K562 (cell line): ENCODE data around the gene DNASE1L1. TPM values are rescaled to one million over a fixed set of nuclear protein-coding genes. Genes with fewer than 3 reads are reported as not detected.

Source experiments
- CBFA2T3 ChIP-seq: fragments of 450-650 bp; IDR thresholded peaks from 2 replicates; pipeline ENCODE4 v1.6.1; 2017
- CREM ChIP-seq: IDR thresholded peaks from 2 replicates; pipeline ENCODE4 v1.6.1; 2014; ENCODE audit warnings: antibody characterized with exemption, low read depth
- FOXK2 ChIP-seq, 2 experiments: fragments of 450-650 bp; IDR thresholded peaks in 1 of 2; conservative IDR thresholded peaks in 1 of 2; 2 replicates each; pipeline ENCODE4 v1.6.1; 2016; ENCODE audit warnings: low read depth in 2 of 2, mild to moderate bottlenecking in 1 of 2
- POLR2G ChIP-seq: fragments of 200-400 bp; formaldehyde crosslinking; IDR thresholded peaks from 2 replicates; pipeline ENCODE4 v1.6.1; 2017; ENCODE audit warnings: low read depth, mild to moderate bottlenecking, antibody characterized with exemption, low read length, moderate library complexity
- RBM15 ChIP-seq: fragments of 200-400 bp; formaldehyde crosslinking; IDR thresholded peaks from 2 replicates; pipeline ENCODE4 v1.6.1; 2018; ENCODE audit warnings: mild to moderate bottlenecking, low read length, moderate library complexity; ENCODE audit not compliant: insufficient read depth
- ZNF134 ChIP-seq: fragments of 250-450 bp; sonication (Bioruptor Pico); conservative IDR thresholded peaks from 2 replicates; pipeline ENCODE4 v1.4.0; 2020
- polyA plus RNA-seq, 8 experiments: library from polyadenylated mRNA; depleted of rRNA in 4 of 8; stranded (reverse) in 5 of 8; unstranded in 3 of 8; fragments of >200 nt; fragmentation: Nextera tagmentation in 2 of 8; fragmentation: Illumina TruSeq in 1 of 8; extraction: Ambion mirVana in 2 of 8; extraction: Trizol in 1 of 8; gene quantifications; 2 replicates each; pipeline versions ENCODE4 v1.2.1 to v1.2.3, GENCODE V29; 2011 to 2014; ENCODE audit warnings: inconsistent platforms in 1 of 8, missing spikeins in 1 of 8
- total RNA-seq, 7 experiments: library from RNA; depleted of rRNA in 6 of 7; stranded (reverse); fragments of >200 nt in 6 of 7; fragmentation: Illumina TruSeq in 2 of 7; extraction: Trizol in 2 of 7; gene quantifications; 2 replicates each; pipeline versions ENCODE4 v1.2.1 to v1.2.3, GENCODE V29; 2011 to 2021; ENCODE audit warnings: low replicate concordance in 1 of 7
- TF ChIP-seq, protein P1 (sequence below): sonication (generic); formaldehyde crosslinking; IDR thresholded peaks from 2 replicates; pipeline ENCODE4 v1.8.0; 2022; ENCODE audit warnings: mild to moderate bottlenecking, missing genetic modification reagents, borderline replicate concordance
- TF ChIP-seq, protein P2 (sequence below), 3 experiments: fragments of 200-800 bp in 1 of 3; fragments of 250-450 bp in 1 of 3; fragments of 450-650 bp in 1 of 3; sonication (Bioruptor Pico) in 1 of 3; sonication (Bioruptor generic) in 1 of 3; formaldehyde crosslinking in 1 of 3; IDR thresholded peaks; 2 replicates each; pipeline versions ENCODE4 v1.6.1 to v1.8.0; 2016 to 2022; ENCODE audit warnings: mild to moderate bottlenecking in 2 of 3, missing genetic modification characterization in 2 of 3, missing compliant biosample characterization in 1 of 3, moderate library complexity in 1 of 3

DNASE1L1 gene
- total and polyA plus RNA-seq, 9 of the 15 experiments (the other 6 are each of a cell fraction or from before 2014, with no cell fraction given): 0.73 to 12.6 (median 7.9) TPM

DNA sequence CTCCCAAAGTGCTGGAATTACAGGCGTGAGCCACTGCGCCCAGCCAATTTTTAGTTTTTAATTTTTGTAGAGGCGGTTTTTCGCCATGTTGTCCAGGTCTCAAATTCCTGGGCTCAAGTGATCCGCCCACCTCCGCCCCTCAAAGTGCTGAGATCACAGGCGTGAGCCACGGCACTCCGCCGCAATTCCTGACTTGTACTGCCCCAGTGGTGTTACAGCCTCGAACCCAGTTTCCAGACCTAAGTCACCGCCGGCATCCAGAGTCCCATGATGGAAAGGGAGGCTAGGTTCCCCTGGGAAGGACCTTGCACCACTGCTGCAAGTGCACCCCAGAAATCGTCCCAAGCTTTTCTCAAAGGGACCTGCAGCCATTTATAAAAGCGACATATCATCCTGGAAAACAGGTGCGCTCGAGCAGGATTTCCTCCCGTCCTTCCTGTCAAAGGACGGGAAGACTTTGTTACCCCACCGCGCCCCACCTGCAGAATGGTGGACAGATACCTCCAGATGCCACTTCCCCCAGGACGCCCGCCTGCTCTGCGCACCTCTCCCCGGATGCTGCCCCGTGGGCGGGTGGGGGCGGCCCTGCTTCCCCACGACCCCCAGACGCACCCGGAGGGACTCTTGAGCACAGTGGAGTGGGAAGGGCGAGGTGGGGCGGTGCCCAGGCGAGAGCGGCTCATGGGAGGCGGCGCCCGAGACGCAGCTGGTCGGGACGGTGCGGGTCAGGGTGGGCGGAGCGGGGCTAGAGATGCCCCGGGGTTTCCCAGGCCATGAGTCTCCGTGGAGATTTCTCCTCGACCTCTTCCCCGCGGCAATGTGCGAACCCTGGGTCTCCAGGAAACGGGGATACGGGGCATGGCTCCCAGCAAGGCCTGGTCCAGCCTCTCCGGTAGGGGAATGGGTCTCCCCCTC lies 11.8 kb downstream of the DNASE1L1 start (continued):
- TF ChIP-seq, protein P1, sequence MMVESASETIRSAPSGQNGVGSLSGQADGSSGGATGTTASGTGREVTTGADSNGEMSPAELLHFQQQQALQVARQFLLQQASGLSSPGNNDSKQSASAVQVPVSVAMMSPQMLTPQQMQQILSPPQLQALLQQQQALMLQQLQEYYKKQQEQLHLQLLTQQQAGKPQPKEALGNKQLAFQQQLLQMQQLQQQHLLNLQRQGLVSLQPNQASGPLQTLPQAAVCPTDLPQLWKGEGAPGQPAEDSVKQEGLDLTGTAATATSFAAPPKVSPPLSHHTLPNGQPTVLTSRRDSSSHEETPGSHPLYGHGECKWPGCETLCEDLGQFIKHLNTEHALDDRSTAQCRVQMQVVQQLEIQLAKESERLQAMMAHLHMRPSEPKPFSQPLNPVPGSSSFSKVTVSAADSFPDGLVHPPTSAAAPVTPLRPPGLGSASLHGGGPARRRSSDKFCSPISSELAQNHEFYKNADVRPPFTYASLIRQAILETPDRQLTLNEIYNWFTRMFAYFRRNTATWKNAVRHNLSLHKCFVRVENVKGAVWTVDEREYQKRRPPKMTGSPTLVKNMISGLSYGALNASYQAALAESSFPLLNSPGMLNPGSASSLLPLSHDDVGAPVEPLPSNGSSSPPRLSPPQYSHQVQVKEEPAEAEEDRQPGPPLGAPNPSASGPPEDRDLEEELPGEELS (CRISPR knock-in tag): 0 out of 2 replicates have a peak, but pooled peaks have one; percentile 19
- TF ChIP-seq CBFA2T3 (0 out of 2 replicates have a peak, but pooled peaks have one; percentile 2), FOXK2 (conservative IDR thresholded peaks at IDR 0.05 in 1 of 2, IDR thresholded peaks at IDR 0.05 in 1 of 2; ENCODE audit: low read depth in 2 of 2) (peak in 1 of 2 experiments; percentile 34; a peak in 1 of 4 replicates), RBM15 (no peak), ZNF134 (CRISPR knock-in tag) (no peak), POLR2G (peak; percentile 11; the same call in 1 of the 2 replicates), CREM (peak; percentile 9; the same call in 1 of the 2 replicates)
- TF ChIP-seq, protein P2, sequence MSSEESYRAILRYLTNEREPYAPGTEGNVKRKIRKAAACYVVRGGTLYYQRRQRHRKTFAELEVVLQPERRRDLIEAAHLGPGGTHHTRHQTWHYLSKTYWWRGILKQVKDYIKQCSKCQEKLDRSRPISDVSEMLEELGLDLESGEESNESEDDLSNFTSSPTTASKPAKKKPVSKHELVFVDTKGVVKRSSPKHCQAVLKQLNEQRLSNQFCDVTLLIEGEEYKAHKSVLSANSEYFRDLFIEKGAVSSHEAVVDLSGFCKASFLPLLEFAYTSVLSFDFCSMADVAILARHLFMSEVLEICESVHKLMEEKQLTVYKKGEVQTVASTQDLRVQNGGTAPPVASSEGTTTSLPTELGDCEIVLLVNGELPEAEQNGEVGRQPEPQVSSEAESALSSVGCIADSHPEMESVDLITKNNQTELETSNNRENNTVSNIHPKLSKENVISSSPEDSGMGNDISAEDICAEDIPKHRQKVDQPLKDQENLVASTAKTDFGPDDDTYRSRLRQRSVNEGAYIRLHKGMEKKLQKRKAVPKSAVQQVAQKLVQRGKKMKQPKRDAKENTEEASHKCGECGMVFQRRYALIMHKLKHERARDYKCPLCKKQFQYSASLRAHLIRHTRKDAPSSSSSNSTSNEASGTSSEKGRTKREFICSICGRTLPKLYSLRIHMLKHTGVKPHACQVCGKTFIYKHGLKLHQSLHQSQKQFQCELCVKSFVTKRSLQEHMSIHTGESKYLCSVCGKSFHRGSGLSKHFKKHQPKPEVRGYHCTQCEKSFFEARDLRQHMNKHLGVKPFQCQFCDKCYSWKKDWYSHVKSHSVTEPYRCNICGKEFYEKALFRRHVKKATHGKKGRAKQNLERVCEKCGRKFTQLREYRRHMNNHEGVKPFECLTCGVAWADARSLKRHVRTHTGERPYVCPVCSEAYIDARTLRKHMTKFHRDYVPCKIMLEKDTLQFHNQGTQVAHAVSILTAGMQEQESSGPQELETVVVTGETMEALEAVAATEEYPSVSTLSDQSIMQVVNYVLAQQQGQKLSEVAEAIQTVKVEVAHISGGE (CRISPR knock-in tag; IDR thresholded peaks at IDR 0.05): peak in 1 of 3 experiments; percentile 40; a peak in 1 of 6 replicates
- TF ChIP-seq, all 486 proteins: peak for 36
